KOPT-K1 (cell line): ENCODE data around the gene POU2F1.
A peak's percentile ranks its signal among the peaks of the same experiment; 100 is the strongest.

Experiments
- H3K27ac ChIP-seq: fragments of 200-600 bp; sonication (generic); 2 replicates; pipeline ENCODE4 v1.5.1; 2016; ENCODE audit warnings: antibody characterized with exemption, mild to moderate bottlenecking, low read depth, low read length; ENCODE audit not compliant: poor library complexity, severe bottlenecking
- H3K36me3 ChIP-seq: fragments of 200-600 bp; sonication (generic); 2 replicates; pipeline ENCODE4 v1.5.1; 2017; ENCODE audit warnings: antibody characterized with exemption, mild to moderate bottlenecking, low read length, moderate library complexity; ENCODE audit not compliant: insufficient read depth
- H3K9me3 ChIP-seq: fragments of 200-600 bp; sonication (generic); 2 replicates; pipeline ENCODE4 v1.5.1; 2017; ENCODE audit warnings: antibody characterized with exemption, low read length, mild to moderate bottlenecking; ENCODE audit not compliant: insufficient read depth, poor library complexity, severe bottlenecking

POU2F1 gene

DNA sequence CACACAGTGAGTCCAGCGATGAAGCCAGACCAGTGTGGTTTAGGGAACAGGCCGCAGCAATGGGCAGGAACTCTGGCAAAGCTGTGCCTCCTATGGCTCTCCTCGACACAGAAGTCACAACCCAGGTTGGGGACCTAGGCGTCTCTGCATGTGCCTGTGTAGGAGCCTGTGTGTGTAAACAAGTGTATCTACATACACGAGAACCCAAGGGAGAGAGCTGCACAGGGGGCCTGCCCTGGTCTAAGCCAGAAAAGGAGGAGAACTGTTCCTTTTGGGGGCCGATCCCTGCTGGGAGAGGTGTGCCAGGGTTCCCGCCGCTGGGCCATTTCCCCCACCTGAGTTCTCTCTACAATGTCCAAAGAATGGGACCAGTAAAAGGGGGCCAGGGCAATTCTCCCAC, 241.7 kb downstream of the POU2F1 start:
- Histone ChIP-seq H3K27ac (no peak overlapping the region), H3K36me3 (peaks cover 97% of the 10 kb centered on the region), H3K9me3 (no peaks in the 10 kb centered on the region)

DNA sequence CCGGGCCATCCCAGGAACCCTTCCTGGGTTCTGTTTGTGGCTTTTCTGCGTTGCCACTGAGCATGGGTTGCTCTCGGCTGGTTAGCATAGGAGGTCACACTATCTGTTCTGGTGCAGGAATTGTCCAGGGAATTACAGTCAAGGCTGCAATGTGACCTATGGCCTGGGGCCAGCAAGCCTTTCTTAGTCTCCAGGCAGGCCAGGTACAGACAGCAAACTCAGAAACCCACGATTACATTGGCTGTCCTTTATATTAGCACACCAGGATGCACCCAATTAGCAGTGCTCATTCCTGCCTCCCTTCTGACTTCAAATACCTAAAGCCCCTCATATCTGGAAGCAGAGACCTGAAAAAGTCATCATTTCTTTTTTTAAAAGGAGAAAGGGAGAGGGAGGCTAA, 242.4 kb downstream of the POU2F1 start:
- H3K9me3 ChIP-seq: no peaks in the 10 kb centered on the region
- peaks cover 97% of the 10 kb centered on the region for H3K36me3 ChIP-seq

DNA sequence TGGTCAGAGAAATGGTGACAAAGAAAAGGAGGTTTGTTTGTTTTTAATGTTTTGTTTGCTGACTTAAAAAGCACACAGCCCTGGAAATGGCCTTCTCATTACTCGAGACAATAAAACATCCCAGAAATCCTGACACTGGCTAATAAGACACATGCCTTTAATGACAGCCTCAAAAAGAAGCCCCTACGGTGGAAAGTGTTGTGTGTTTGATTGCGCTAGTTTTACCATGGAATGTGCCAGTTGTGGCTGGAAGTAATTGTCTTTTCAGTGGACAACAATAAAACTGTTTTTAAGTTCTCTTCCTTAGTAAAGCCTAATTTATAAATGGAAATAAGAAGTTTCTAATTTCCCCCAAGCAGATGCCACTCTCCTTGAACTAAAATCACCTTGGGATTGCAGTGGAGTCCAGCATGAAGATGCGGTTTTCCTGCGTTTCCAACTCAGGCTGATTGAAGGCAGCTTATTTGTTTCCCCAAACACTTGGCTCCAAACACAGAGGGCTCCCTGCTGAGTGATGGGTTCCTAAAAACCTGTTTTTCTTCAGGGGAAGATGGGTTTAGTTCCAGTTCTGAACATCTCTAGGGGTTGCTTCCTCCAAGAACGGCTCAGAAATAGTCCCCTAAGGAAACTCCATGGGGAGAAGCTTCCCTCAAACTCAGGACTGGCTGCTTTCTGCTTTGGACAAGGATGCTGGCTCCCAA, 243.3 kb downstream of the POU2F1 start:
- H3K36me3 ChIP-seq: peaks cover 97% of the 10 kb centered on the region
- H3K27ac ChIP-seq: no peak overlapping the region
- H3K9me3 ChIP-seq: no peaks in the 10 kb centered on the region

More for the DNA sequence above, 242.4 kb downstream of the POU2F1 start:
- no peak overlapping the region for H3K27ac ChIP-seq

DNA sequence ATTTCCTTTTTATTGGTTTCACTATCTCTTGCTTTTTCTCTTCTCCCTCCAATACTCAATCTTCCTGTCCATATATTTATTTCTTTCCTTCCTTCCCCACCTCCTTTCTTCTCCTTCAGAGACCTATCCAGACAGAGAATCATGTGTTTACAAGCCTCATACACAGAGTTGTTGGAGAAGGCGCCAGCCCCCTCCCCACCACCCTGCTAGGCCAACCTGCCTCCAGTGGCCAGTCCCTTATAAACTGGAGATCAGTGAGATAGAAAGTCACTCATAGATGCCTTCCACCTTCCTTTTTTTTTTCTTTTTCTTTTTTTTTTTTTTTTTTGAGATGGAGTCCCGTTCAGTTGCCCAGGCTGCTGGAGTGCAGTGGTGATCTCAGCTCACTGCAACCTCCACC, 244.3 kb downstream of the POU2F1 start:
- Histone ChIP-seq H3K27ac (no peak overlapping the region), H3K36me3 (peaks cover 92% of the 10 kb centered on the region)

DNA sequence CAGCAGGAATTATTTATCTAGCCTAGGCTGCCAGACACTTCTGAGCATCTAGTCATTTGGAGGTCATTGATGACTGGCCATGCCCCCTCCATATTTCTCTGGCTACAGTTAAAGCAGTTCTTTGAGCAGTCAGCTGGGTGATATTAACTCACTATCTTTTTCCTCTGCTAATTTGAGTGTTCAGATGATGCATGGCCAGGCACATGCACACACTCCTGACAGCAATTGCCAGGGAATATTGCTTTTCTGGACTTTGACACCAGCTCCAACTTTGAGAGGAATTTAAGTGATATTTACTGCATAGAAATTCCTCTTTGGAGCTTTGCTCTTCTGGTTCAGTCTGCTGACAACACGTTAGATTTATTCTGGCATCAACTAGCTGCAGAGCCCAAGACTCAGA, 245.1 kb downstream of the POU2F1 start:
- Histone ChIP-seq H3K9me3 (no peaks in the 10 kb centered on the region), H3K27ac (peak overlapping the region; percentile 16), H3K36me3 (peaks cover 85% of the 10 kb centered on the region)

More for the DNA sequence above, 244.3 kb downstream of the POU2F1 start:
- H3K9me3 ChIP-seq: no peaks in the 10 kb centered on the region

DNA sequence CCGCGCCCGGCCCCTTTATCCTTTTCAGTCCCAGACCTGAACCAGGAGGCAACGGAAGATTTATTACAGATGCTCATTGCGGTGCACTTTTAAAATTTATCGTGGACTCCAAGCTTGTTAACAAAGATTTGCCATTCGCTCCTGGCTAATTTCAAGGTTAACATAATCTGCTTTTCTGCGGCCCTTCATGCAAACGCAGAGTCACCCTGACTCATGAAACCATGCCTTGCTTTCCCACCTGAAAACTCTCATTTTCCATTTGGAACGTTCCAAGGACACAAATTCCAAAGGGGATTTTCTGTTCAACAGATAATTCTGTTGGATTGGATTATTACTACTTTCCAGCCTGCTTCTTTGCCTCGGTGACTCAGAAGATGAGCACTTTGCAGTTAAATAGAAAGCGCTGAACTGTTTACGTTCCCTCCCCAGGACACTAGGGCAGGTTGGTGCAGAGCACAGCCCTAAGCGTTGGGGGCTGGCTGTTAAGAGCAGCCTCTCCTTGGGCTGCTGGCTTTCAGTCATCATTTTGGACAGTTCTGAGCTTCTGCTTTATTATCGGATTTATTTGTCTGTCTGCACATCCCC, 246.5 kb downstream of the POU2F1 start:
- Histone ChIP-seq H3K9me3 (no peaks in the 10 kb centered on the region), H3K27ac (no peak overlapping the region), H3K36me3 (peaks cover 72% of the 10 kb centered on the region)

DNA sequence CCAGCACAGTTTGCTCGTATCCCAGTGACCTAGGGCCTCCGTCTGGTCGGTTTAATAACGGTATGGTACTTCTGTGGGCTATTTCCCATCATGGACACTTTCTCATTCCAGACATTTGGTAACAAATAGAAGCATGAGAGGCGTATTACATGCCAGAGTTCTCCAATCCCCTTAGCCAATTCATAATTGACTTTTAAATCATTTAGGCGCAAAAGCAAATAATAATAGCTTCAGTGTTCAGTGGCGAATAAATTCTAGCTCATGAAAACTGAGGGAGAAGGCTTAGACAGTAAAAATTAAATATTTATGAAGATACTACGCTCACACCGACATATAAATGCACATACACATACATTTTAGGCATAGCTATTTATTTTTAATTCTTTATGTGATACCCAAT, 247.1 kb downstream of the POU2F1 start:
- Histone ChIP-seq H3K9me3 (no peaks in the 10 kb centered on the region), H3K27ac (no peak overlapping the region), H3K36me3 (peaks cover 72% of the 10 kb centered on the region)

DNA sequence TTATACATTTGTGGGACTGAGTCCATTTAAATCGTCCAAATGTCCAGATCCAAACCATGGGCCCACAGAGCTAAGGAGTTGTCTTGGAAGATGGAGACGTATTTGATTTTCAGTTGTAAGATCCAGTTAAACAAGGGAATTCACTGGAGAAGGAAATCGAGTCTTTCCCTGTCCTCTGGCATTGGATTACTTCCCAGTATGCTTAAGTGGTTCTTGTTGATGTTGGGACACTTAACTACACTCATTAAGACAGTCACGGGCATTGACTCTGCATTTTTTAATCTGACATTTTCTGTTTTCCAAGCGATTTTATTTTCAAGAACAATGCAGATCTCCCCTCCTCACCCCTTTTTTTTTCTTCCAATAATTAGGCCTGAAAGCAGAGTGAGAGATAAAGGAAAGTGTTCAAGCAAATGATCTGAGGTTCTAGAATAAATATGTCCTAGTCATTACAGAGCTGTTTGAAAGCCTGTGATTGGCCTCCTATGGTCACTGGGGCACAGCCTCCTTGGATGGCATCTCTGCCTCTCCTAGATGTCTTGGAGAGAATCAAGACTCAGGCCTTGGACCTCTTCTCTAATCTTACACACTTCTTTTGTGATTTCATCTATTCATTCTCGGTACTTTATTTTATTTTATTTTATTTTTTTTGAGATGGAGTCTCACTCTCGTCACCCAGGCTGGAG, 248.7 kb downstream of the POU2F1 start:
- H3K27ac ChIP-seq: peak overlapping the region; percentile 3
- H3K9me3 ChIP-seq: no peaks in the 10 kb centered on the region
- peaks cover 61% of the 10 kb centered on the region for H3K36me3 ChIP-seq

DNA sequence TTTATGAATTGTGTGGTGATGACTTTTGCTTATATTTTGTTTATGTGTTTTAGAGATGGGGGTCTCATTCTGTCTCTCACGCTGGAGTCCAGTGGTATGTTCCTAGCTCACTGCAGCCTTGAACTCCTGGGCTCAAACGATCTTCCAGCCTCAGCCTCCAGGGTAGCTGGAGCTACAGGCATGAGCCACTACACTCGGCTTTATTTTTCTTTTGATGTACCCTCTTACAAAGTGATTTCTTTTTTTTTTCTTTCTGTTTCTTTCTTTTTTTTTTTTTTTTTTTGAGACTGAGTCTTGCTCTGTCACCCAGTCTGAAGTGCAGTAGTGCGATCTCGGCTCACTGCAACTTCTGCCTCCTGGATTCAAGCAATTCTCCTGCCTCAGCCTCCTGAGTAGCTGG, 250.9 kb downstream of the POU2F1 start:
- Histone ChIP-seq H3K27ac (peak overlapping the region; percentile 90), H3K9me3 (no peaks in the 10 kb centered on the region), H3K36me3 (peaks cover 41% of the 10 kb centered on the region)

DNA sequence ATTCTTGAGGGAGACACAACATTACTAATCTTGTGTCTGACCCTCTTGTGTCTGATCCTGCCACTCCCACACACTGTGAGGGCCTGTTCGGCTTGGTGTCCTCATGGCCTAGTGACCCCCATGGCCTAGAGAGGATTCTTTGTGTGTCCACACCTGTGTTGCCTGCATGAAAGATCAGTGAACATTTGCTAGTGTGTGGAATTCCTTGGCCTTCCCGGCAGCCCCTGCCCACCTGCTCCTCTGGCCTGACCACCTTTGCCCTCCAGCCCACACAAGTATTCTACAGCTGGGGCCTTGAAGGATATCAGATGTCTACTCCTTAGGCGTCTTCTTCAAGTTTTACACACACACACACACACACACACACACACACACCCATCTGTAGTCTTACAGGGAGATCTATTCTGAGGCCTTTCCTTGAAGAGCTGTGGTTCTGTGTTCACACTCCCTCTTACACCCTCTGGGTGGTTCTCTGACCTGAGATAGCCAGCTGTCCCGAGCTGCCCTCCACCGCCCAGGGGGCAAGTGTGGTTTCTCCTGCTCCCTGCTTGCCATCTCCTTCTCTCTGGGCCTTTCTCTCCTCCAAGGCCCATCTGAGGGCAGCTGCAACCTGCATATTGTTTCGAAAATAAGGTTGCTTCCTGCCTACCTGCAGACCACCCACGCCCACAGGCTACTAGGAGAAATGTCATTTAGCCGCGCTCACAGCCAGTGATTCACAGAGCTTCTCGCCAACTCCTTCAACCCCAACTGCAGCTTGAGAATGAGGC, 252.3 kb downstream of the POU2F1 start:
- Histone ChIP-seq H3K27ac (peak overlapping the region; percentile 90), H3K36me3 (peaks cover 42% of the 10 kb centered on the region), H3K9me3 (no peaks in the 10 kb centered on the region)

DNA sequence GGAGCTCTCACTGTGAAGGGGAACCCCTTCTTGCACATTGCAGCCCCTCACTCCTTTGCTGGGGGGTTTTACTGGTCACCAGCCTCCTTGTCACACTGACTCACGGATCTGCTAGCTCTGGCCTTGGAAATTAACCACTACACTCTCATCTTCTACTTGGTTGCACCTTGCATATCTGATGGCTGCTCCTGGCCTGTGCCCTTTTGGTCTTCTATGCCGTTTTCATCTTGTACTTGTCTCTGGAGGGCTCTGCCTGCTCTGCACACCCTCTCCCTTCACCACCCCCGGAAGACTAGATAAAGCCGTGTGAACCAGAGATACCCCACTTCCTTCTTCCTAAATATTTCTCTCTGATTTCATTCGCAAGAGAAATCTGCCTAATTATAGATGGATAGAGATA, 253.1 kb downstream of the POU2F1 start:
- Histone ChIP-seq H3K27ac (peak overlapping the region; percentile 90), H3K36me3 (peaks cover 42% of the 10 kb centered on the region), H3K9me3 (no peaks in the 10 kb centered on the region)

DNA sequence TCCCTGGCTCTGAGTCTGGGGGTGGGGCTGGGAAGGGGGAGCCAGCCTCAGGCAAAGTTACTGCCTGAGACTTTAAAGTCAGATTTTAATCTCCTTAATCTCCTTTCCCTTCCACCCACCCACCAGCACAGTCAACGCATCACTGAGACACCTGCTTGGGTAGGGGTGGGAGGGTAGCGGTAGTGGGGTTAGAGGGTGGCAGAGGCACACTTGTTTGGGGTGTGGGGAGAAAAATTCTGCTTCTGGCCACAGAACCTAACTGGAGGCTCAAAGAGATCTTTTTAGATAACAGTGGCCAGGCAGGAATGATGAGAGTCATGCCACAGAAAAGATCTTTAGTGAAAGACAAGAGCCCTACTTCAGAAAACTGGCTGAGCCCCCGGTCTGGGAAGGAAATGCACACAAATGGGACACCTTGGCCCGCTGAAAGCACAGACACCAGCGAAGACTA, 253.5 kb downstream of the POU2F1 start:
- peaks cover 41% of the 10 kb centered on the region for H3K36me3 ChIP-seq
- peak overlapping the region; percentile 90 for H3K27ac ChIP-seq
- no peaks in the 10 kb centered on the region for H3K9me3 ChIP-seq

DNA sequence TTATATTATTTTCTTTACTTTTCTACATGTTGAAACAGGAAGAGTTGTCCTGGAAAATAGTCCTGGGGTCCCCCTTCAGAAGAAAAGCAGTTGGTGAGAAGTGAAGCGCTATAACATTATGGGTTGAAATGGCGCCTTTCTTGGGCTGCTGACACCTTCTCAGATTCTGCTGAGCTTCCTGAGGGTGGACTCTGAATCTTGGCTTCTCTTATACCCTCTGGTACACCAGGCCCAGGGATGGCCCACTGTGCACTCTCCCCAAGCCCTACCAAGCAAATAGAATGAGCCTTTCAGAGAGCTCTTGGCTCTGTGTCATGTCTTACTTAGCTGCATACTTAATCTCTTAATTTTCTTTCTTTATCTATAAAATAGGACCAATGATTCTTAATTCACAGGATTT, 255.4 kb downstream of the POU2F1 start:
- Histone ChIP-seq H3K27ac (peak overlapping the region; percentile 90), H3K36me3 (peaks cover 55% of the 10 kb centered on the region), H3K9me3 (no peaks in the 10 kb centered on the region)
